Dermis blood vessel endothelial cell (primary cell): ENCODE data around the gene NGEF. TPM values are rescaled to one million over a fixed set of nuclear protein-coding genes. Genes with fewer than 3 reads are reported as not detected.
"Not testable (repeated sequence)": the region's sequence is repeated elsewhere in the genome, so short reads cannot be mapped to it uniquely, and the experiment has no call there.

Experiments used
- DNase-seq: peaks from one replicate; pipeline ENCODE4 v3.0.0; 2010
- total RNA-seq: library from RNA; depleted of rRNA; stranded (reverse); fragments of >200 nt; gene quantifications from 2 replicates; pipeline ENCODE4 v1.2.3, GENCODE V29; 2014

The NGEF gene
- total RNA-seq, 1 donor from 2014 or later = 0.17 TPM

DNA sequence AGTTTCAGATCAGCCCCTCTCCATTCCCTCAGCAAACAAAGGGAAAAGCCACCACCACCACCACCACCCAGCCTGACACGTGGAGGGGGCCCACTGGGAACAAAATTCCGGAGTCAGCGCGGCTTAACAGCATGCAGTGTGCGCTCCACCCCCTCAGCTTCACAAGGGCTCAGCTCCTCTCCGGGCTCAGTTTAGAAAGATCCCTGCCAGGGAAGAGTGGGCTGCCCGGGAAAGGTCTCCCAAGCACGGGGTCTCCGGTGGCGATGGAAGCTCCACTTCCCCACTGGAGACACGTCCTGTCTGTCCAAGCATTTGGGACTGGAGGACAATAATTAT lies 87.3 kb downstream of the NGEF start:
- DNase-seq = no peak

DNA sequence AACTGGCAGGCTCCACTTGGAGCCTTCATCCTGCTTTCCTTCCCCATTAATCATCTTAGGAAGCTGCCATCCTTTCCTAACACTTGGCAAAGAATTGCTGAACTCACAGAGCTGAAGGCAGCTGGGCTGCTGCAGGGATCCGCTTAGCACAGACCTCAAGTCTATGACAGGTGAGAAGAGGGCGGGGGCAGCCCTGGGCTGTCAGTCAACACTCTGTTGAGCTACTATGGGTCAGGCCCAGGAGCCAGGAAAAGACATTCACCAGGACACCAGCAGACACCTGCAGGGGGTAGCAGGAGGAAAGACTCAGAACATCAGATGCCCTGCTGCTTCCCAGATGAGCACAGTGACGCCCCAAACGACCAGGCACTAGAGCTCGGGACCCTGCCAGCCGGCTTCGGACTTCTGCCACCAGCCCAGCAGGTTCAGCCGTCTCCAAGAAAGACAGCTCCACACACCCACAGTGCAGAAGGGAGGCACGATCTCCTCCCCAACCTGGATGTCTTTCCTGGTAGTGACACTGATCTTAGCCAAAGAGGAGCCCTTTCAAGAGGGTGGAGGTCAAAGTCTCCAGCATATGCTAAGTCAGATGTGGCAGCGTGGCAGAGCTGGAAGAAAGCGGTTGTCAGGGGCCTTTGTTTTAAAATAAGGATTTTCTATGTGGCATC lies 87.8 kb downstream of the NGEF start:
- no peak for DNase-seq

DNA sequence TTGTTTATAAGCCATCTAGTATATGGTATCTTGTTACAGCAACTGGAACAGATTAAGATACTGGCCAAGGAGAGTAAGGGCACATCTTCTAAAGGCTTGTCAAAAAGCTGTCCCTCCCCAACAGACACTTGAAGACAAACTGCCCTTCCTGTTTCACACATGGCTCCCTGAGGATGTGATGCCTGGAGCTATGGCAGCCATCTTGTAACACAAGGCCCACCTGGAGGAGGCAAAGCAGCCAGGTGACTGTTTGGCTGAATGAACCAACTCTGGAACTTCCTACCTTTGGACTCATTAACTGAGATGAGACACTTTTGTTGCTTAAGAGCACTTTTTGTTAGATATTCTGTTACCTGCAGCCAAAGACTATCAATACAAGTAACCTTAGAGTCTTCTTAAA lies 88.6 kb downstream of the NGEF start:
- DNase-seq = no peak

DNA sequence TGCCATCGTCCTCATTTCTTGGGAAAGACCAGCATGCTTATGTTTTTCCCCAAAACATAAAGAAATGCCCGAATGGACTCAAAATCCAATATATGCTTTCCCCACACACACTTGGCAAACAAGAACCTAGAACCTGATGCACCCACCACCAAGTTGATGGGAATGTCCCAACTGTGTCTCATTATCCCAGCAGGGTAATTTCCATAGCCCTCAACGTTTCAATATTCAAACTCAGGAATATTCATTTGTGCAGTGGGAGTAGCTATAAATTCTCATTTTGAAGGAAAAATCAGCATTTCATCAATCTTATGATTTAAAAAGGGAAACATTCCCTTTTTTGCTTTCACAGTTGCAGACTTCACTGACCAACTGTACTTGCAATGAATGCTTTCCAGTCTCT lies 92.3 kb downstream of the NGEF start:
- DNase-seq = no peak

DNA sequence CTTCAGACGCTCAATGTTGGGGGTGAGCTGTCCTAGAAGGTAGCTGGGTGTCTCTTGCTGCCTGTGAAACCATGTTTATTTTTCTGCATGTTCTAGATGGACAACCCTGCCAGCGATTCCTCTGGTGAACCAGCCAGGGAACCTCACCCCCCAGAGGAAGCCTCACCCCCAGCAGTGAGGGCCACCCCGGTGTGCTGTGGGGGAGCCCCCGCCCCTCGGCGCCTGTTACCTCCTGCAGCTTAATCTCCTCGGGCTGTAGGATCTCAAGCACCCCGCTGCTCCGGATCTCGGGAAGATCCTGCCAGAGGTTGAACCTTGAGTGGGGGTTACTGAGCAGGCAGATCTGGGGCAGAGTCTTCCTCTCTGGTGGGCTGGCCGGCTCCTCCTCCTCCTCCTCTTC lies 93.0 kb downstream of the NGEF start:
- DNase-seq = no peak

DNA sequence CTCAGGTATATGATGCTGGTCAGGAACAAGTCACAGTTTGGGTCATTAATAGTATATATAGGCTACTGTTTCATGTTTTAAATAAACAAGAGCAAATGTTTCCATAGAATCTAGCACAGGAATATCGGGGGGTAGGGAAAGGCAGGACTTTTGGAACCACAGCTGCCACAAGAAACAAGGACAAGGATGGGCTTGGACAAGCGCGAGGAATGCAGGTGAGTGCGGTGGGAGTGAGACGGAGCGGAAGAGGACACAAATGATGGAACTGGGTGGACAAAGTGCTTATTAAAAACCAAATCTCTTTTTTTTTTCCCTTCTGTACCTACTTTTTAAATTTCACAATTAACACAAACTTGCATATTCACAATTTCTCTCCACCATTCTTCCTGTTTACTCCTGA lies 93.9 kb downstream of the NGEF start:
- no peak for DNase-seq

DNA sequence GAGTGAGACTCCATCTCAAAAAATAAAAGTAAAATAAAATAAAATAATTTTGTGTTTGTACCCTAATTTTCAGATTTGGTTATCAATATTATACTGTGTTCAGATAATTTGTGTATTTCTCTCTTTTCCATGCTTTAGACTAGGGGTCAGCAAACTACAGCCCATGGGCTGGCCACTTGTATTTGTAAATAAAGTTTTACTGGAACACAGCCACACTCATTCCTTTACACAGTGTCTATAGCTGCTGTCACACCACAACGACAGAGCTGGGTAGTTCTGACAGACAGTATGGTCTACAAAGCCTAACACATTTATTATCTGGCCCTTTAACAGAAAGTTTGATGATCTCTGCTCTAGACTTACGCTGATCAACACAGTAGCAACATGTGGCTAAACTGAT lies 99.2 kb downstream of the NGEF start:
- no peak for DNase-seq

DNA sequence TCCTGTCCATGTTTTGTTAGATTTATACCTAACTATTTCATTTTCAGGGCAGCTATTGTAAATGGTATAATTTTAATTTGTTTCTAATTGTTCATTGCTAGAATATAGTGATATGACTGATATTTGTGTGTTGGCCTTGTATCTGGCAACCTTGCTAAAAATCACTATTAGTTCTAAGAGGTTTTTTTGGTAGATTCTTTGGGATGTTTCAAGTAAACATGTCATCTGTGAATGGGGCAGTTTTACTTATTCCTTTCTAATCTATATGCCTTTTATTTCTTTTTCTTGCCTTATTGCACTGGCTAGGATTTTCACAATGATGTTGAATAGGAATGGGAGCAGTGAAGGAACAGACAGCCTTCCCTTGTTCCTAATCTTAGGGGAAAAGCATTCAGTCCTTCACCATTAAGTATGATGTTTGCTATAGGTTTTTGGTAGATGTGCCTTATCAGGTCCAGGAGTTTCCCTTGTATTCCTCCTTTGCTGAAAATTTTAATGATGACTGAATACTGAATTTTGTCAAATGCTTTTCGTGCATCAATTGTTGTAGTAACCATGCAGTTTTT lies 101.3 kb downstream of the NGEF start:
- no peak for DNase-seq

DNA sequence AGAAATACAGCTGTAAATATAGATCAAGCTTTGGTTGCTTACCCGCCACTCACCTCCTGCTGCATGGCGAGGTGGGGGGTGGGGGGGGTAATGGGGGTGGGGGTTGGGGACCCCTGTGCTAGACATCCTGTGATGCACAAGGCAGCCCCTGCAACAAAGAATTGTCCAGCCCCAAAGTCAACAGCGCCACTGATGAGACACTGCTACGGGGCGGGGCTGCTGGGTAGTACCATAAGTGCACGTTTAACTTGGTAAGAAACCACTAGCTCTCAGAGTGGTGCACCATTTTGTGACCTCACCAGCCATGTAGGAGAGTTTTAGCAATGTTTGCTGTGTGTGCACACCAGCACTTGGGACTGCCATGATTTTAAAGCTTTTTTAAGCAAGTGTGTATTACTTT lies 102.7 kb downstream of the NGEF start:
- no peak for DNase-seq

DNA sequence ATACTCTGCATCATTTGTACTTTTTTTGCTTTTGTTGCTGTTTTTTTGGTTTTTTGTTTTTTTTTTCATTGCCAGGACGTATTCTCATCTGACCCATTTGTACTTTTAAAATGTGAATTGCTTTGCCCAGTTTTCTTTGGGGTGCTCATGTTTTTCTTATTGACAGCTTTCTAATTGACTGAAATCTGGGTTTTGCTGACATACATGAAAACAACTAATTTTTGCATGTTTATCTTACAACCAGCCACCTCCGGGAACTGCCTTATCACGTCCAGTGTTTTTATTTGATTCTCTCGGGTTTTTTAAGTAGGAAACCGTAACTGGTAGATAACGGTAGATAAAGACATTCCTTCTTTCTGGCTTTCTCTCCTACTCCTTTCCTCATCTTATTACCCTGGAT lies 104.4 kb downstream of the NGEF start:
- DNase-seq = no peak

DNA sequence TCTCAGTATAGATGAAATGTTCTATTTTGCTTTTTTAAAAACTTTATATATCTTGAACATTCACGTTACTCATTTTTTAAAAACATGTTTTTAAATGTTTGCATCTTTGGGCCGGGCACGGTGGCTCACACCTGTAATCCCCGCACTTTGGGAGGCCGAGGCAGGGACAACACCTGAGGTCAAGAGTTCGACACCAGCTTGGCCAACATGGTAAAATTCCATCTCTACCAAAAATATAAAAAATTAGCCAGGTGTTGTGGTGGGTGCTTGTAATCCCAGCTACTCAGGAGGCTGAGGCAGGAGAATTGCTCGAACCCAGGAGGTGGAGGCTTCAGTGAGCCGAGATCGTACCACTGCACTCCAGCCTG lies 105.4 kb downstream of the NGEF start:
- DNase-seq = not testable (repeated sequence)

DNA sequence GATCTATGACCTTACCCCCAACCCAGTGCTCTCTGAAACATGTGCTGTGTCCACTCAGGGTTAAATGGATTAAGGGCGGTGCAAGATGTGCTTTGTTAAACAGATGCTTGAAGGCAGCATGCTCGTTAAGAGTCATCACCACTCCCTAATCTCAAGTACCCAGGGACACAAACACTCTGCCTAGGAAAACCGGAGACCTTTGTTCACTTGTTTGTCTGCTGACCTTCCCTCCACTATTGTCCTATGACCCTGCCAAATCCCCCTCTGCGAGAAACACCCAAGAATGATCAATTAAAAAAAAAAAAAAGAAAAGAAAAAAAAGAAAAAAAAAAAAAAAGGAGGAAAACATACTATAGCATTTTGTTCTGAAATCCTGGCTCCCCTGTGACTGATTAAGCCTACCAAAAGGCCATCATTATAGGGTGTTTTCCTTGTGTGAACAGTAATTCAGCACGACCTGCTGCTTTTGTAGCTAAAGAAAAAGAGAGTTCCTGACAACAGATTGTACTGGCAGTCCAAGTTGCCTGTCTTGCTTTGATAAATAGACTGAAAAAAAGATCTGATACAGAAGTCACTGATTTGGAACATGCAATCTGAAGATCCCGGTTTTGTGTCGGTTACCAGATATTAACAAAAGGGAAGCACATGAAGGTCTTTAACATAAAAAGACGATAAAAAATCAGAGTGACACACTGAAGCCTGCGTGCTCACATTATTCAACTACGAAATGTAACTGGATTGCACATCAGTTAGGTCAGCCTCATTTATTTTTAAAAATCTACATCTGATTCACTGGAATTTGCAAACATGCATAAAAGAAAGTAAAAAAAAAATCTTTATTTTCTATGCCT lies 106.0 kb downstream of the NGEF start:
- not testable (repeated sequence) for DNase-seq

DNA sequence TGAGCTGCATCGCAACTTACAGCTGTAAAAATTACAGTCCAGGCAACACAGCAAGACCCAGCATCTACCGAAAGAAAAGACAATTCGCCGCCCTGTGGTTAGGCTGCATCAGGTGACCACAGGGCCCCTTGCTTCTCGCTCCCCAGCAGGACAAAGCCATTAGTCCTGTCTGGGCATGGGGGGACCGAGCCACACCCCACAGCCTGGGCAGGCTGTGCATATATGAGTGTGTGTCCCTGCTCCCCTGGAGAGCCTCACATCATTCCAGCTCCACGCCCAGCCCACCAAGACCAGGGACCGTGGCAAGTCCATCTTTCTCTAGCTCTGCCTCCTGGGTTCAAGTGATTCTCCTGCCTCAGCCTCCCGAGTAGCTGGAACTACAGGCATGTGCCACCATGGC lies 109.1 kb downstream of the NGEF start:
- DNase-seq = no peak

DNA sequence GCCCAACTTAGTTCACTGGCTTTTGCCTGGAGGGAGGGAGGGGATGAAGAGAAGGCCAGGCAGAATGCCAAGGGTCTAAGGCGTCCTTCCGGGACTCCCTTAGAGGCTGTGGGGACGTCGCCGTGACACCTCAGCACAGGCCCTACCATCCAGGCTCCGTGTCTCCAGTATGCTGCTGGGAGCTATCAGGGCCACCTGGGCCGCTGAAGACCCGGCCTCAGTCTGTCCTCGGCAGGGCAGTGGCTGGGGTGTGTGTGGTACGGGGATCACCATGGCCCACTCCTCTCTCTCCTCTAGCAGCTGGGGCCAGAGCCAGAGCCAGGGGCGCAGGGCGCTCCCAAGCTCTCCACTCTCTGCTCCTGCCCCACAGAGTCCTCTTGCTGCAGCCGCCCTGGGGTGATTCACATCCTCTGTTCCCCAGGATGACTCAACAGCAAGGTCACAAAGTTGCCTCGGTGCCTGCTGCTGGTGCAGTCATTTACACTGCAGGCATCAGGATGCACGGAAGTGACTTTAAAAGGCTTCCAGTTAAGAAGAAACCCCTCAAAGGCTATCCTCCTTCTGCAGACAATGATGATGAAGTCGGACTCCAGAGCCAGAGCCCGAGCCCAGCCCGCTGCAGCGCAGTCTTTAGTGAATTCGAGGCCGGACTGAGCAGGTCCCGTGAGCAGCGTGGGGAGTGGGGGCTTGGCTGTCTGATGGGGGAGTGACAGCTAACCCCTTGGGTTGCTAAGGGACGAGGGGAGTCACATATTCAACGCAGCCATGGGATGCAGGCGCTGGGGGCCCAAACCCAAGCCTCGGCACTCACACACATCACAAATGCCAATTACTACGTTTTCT lies 111.1 kb downstream of the NGEF start:
- DNase-seq = peak; percentile 95

DNA sequence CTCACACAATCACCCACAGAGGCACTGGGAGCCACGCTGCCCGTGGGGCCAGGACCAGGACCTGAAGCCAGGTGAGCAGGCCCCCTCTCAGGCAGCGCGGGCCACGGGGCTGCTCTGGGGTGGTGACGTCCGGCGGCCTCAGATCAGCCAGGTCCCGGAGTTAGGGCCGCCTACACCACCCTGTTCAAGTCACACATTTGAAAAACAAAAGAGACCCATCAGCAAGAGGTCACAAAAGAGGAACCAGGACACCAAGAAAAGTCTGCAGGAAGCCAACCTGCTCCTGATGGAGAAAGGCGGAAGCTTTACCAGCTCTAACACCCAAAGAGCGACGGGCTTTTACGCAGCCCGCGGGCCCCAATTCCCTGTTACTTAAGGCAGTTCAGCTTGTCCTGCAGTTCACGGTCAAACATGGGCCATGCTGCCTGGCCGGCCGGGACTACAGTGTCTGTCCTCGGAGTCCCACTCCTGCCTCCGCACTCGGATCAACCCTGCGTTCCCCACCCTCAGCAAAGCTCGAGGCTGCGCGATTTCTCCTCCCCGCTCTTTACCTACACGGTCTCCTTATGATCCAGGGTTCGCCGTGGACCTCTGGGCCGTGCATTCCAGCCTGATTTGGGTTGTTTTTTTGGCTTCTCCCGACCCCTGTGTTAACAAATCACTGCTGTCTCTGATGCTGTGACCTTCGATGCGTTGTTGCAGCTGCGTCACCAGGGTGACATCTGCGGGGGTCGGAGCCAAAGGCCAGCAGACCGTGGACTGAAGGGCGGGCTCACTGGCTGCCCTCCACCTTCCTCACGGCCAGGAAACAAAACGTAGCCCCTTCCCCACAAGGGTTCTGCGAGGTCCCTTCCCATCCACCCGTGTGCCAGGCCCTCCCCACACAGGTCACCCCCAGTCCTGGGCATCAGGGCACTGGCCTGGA lies 112.0 kb downstream of the NGEF start:
- DNase-seq = no peak

DNA sequence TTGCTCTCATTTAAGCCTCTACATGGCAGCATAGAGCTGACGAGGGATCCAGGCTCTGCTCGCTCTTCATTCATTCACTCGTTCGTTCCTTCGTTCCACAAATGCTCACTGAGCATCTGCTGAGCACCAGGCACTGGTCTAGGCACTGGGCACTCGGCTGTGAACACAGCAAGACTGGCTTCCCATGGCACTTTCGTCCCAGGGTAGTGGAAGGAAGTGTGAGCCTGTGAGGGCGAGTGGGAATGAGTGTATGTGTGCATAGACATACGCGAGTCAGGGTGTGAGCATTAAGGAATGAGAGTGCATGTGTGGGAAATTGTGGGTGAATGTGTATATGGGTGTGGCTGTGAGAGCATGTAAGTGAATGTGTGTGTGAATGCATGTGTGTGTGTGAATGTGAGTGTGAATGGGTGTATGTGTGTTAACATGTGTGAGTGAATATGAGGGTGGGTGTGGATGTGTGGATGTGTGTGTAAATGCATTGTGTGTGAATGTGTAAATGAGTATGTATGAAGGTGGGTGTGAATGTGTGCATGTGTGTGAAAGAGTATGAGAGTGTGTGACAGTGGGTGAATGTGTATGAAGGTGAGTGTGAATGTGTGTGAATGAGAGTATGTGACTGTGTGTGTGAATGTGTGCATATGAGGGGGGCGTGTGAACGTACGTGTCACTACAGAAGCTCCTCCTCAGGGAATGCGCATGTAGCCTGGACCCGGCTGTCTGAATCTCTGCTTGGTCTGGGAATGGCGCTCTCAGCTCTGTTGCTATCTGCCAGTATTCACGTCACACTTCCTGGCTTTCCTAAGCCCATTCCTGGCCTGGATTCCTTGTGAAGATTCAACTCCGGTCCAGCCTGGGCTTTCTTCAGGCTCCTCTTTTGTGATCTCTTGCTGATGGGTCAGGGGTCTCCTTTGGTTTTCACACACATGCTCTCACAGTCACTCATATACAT lies 114.2 kb downstream of the NGEF start:
- DNase-seq = peak; percentile 83

DNA sequence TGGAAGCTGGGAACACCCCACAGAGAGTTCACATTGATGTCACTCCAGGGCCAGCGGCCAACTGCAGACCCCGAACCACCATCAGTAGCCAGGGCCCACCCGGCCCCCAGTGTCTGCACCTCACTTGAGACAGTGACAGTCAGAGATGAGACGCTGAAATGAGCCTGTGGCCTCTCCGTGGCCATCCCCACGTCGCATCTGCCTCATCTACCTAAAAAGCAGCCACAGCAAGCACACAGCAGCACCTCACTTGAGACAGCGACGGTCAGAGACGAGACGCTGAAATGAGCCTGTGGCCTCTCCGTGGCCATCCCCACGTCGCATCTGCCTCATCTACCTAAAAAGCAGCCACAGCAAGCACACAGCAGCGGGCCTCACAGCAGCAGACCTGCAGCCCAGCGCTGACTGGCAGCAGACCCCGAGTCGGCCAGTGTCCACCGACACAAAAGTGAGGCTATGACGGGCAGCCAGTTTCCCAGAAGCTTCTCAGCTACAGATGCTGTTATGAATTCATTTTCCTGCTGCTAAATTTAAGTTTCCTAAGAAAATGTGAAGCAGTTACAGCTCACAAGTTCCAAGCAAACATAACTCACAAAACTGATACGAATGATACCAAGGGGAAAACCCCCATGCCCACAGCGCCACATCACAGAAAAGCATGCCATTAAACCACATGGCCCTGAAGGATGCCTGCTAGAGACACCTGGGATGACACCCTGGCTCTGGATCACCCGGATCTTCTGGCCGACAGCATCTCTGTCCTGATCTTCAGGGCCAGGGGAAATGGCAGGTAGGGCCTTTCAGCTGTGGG lies 115.3 kb downstream of the NGEF start:
- DNase-seq = no peak

DNA sequence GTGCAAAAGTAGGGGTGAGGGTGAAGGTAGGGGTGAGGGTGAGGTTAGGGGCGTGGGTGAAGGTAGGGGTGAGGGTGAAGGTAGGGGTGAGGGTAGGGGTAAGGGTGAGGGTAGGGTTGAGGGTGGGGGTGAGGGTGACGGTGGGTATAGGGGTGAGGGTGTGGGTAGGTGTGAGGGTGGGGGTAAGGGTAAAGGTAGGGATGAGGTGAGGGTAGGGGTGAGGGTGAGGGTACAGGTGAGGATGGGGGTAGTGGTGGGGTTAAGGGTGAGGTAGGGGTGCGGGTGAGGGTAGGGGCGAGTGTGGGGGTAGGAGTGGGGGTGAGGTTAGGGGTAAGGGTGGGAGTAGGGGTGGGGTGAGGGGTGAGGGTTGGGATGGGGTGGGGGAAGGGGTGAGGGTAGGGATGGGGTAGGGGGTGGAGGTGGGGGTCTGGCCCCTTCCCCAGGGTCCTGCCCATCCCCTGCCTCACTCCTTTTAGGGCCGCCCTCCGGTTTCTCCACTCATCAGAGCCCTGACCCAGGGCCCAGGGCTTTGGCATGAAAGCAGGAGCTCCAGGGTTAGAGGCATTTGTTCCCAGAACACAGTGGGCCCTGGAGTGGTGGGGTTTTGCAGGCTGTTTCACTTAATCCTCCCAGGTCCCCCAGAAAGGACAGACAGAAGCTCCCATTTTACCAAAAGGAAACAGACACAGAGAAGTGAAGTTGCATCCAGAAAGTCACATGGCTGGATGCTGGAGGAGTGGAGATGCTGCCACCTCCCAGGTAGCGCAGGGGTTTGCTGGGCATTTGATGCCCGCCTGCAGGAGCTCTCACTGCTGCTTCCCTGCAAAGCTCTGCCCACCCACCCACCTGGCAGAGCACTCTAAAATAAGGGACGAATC lies 116.1 kb downstream of the NGEF start:
- DNase-seq = no peak

DNA sequence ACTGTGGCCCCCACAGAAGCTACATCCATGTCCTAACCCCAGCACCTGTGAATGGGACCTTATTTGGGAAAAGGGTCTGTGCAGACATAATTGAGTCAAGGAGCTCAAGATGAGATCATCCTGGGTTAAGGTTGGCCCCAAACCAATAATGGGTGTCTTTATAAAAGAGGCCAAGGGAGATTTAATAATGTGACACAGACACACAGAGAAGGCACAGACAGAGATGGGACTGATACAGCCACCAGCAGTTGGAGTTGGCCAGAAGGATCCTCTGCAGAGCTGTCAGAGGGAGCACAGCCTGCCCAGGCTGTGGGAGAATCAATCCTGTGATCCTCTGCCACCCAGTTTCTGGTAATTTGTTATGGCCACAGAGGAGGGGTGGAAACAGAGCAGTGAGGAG lies 116.9 kb downstream of the NGEF start:
- no peak for DNase-seq
